Glutamatergic neuron (in vitro differentiated cells): ENCODE data around the gene CATSPER1. TPM values are rescaled to one million over a fixed set of nuclear protein-coding genes. Genes with fewer than 3 reads are reported as not detected.
A peak's percentile ranks its signal among the peaks of the same experiment; 100 is the strongest.

ENCODE experiments used
- DNase-seq: peaks from one replicate; pipeline ENCODE4 v3.0.0; 2022
- H3K27ac Mint-ChIP-seq: one replicate; pipeline ENCODE4 v1.8.0; 2020; ENCODE audit warnings: mild to moderate bottlenecking, mixed read lengths, inconsistent platforms; ENCODE audit not compliant: unreplicated experiment
- H3K27me3 Mint-ChIP-seq: one replicate; pipeline ENCODE4 v1.8.0; 2020; ENCODE audit warnings: mild to moderate bottlenecking, moderate library complexity, mixed read lengths, inconsistent platforms; ENCODE audit not compliant: unreplicated experiment
- H3K36me3 Mint-ChIP-seq: one replicate; pipeline ENCODE4 v1.8.0; 2020; ENCODE audit warnings: mild to moderate bottlenecking, mixed read lengths, inconsistent platforms; ENCODE audit not compliant: unreplicated experiment
- H3K4me1 Mint-ChIP-seq: one replicate; pipeline ENCODE4 v1.8.0; 2020; ENCODE audit warnings: mild to moderate bottlenecking, low read depth, mixed read lengths, inconsistent platforms; ENCODE audit not compliant: unreplicated experiment
- H3K4me3 Mint-ChIP-seq: one replicate; pipeline ENCODE4 v1.8.0; 2020; ENCODE audit warnings: mild to moderate bottlenecking, mixed read lengths, inconsistent platforms; ENCODE audit not compliant: unreplicated experiment
- H3K9me3 Mint-ChIP-seq: one replicate; pipeline ENCODE4 v1.8.0; 2020; ENCODE audit warnings: mild to moderate bottlenecking, moderate library complexity, mixed read lengths, inconsistent platforms; ENCODE audit not compliant: unreplicated experiment
- total RNA-seq: library from RNA; stranded (reverse); fragmentation: NEBNext Ultra II Directional; extraction: Animal tissue kit (Norgen Biotek cat#: 25700); gene quantifications from one replicate; pipeline ENCODE4 v1.2.1, GENCODE V29; 2021; ENCODE audit not compliant: unreplicated experiment
- TF ChIP-seq, protein P1 (sequence below): fragments of 200-600 bp; sonication (generic); IDR thresholded peaks from one replicate; pipeline ENCODE4 v1.5.0; 2021; ENCODE audit not compliant: partially characterized antibody, unreplicated experiment

CATSPER1 gene
- total RNA-seq, 1 donor from 2014 or later, result not detected

DNA sequence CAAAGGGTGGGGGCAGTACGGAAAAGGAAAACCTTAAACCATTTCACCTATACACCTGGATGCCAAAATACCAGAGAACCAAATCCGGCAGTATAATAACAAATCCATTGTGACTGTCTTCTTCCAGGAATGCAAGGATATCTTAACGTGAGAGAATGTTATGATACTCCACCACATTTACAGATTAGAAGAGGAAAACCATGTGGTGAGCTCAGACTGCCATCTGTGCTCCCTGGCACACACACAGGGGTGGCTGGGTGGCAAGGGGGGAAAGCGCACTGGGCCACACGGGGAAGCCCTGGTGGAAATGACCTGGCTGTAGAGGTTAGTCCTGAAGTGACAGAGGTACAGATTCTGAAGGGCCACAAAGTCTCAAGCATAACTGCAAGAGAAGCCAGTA is 34.2 kb downstream of the CATSPER1 start:
- no peaks in the 10 kb centered on the region for H3K9me3 Mint-ChIP-seq
- TF ChIP-seq, protein P1, sequence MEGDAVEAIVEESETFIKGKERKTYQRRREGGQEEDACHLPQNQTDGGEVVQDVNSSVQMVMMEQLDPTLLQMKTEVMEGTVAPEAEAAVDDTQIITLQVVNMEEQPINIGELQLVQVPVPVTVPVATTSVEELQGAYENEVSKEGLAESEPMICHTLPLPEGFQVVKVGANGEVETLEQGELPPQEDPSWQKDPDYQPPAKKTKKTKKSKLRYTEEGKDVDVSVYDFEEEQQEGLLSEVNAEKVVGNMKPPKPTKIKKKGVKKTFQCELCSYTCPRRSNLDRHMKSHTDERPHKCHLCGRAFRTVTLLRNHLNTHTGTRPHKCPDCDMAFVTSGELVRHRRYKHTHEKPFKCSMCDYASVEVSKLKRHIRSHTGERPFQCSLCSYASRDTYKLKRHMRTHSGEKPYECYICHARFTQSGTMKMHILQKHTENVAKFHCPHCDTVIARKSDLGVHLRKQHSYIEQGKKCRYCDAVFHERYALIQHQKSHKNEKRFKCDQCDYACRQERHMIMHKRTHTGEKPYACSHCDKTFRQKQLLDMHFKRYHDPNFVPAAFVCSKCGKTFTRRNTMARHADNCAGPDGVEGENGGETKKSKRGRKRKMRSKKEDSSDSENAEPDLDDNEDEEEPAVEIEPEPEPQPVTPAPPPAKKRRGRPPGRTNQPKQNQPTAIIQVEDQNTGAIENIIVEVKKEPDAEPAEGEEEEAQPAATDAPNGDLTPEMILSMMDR, result no peak
- no peak overlapping the region for H3K27ac Mint-ChIP-seq
- no peak for DNase-seq
- H3K4me3 Mint-ChIP-seq, result no peak overlapping the region
- H3K27me3 Mint-ChIP-seq, result no peaks in the 10 kb centered on the region
- H3K36me3 Mint-ChIP-seq, result no peaks in the 10 kb centered on the region
- no peaks in the 10 kb centered on the region for H3K4me1 Mint-ChIP-seq

- H3K27ac Mint-ChIP-seq, result peak overlapping the region; percentile 77
- no peaks in the 10 kb centered on the region for H3K9me3 Mint-ChIP-seq
These were observed 37.3 kb downstream of the CATSPER1 start for GRCh38 chr11:65988791-65989592.

GRCh38 chr11:65987336-65987735 is 38.9 kb downstream of the CATSPER1 start:
- Mint-ChIP-seq H3K36me3 (no peaks in the 10 kb centered on the region), H3K4me1 (no peaks in the 10 kb centered on the region), H3K4me3 (no peak overlapping the region), H3K27ac (no peak overlapping the region), H3K9me3 (no peaks in the 10 kb centered on the region), H3K27me3 (no peaks in the 10 kb centered on the region)
- TF ChIP-seq, protein P1, result no peak
- DNase-seq, result no peak

More at GRCh38 chr11:65988791-65989592, 37.3 kb downstream of the CATSPER1 start:
- H3K36me3 Mint-ChIP-seq, result no peaks in the 10 kb centered on the region
- TF ChIP-seq, protein P1, result peak; percentile 80
- no peak overlapping the region for H3K4me3 Mint-ChIP-seq
- no peaks in the 10 kb centered on the region for H3K4me1 Mint-ChIP-seq
- peak; percentile 83 for DNase-seq
- H3K27me3 Mint-ChIP-seq, result no peaks in the 10 kb centered on the region

DNA sequence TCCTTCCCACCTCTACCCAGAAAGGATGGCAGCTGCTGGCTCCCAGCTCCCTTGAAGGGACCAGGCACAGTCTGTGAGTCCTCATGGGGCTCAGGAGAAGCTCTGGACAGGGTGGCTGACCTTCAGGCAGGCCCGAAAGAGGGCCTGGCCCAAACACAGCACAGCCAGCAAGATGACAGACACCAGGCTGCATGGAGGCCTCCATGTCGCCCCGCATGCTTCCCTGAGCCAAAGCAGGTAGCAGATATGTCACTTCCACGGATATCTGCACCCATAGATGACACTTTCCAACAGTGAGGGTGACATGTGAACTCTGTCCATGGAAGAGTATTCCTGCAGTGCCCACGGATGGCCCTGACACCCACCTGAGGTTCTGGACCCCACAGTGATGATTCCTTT is 42.7 kb downstream of the CATSPER1 start:
- TF ChIP-seq, protein P1, result no peak

More for the DNA sequence above, 42.7 kb downstream of the CATSPER1 start:
- H3K27me3 Mint-ChIP-seq, result no peaks in the 10 kb centered on the region
- no peak overlapping the region for H3K27ac Mint-ChIP-seq
- H3K4me1 Mint-ChIP-seq, result no peaks in the 10 kb centered on the region
- no peak for DNase-seq
- H3K9me3 Mint-ChIP-seq, result no peaks in the 10 kb centered on the region
- no peak overlapping the region for H3K4me3 Mint-ChIP-seq
- H3K36me3 Mint-ChIP-seq, result no peaks in the 10 kb centered on the region
